AG08396 (cell line): ENCODE results near the gene CLK2.
"Not testable (repeated sequence)": the region's sequence is repeated elsewhere in the genome, so short reads cannot be mapped to it uniquely, and the experiment has no call there.

ENCODE experiments used
- DNase-seq: peaks from one replicate; pipeline ENCODE4 v3.0.0; 2012; ENCODE audit warnings: low spot score, mixed read lengths

Gene CLK2

DNA sequence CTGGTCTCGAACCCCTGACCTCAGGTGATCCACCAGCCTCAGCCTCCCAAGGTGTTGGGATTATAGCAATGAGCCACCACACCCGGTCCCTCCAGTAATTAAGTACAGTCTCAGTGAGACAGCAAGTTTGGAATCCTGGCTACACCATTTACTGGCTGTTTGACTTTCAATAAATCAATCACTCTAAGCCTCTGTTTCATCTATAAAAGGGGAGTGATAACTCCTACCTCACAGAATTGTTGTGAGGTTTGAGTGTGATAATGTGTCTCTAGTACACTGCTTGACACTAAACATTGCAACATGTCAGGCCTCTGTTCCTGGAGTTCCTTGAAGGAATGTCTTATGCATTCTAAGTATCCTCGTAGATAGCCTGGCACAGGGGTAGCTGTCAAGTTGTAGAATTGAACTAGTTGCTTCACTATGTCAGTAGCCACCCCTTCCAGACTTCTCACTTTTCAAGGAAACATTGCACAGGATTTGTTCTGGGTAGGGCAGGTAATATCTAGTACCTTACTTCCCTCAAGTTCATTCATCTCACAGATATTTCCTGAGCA, 30.4 kb downstream of the CLK2 start:
- DNase-seq = no peak

DNA sequence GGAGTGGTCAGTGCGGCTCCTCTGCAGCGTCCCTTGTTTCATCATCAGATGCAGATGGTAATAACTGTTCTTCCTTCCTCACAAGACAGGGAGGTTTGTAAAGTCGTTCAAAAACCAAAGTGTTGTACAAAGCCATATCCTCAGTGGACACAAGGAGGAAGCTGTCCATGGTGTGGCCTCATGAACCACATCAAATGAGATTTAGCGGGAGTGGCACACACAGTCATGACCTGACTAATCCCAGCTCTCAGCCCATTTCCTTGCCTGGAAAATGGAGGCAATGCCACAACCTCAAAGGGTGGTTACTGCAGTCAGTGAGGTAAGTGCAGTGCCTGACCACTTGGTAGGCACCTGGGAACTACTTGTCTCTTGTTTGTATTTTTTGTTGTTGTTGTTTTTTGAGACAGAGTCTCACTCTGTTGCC, 31.5 kb downstream of the CLK2 start:
- no peak for DNase-seq

DNA sequence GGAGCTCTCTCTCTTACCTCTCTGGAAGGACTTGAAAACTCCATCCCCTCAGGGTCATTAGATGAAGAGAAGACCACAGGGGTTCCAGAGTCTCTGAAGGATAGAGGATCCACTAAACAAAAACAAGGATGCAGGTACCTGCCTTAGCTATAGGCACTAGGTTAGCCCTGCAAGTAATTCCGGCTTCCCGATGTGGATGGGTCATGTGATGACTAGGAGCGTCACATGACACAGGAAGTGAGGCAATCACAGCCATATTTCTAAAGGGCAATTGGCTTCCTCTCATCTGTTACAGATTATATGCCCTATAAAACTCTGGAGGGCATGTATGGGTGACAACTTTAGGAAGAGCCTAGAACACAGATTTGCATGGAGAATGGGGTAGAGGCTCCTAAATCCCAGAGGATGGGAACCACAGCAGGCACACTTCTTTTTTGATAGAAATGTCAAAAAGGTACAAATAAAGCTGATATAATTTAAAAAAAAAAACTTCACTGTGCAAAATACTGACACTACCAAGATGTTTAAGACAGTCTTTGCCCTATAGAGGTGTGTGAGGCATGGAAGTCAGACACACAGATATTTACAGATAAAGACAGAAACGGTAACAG, 32.1 kb downstream of the CLK2 start:
- DNase-seq = peak; percentile 73

DNA sequence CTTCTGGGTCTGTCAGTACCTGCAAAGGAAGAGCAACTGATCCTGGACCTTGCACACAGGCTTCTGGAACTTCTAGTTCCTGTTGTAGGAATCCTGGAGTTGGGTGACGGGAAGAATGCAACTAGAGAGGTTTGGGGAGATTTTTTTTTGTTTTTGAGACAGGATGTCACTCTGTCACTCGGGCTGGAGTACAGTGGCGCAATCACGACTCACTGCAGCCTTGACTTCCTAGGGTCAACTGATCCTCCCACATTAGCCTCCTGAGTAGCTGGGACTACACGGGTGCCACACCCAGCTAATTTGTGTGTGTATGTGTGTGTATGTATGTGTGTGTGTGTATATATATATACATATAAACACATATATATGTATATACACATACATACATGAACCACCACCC, 36.9 kb downstream of the CLK2 start:
- no peak for DNase-seq

DNA sequence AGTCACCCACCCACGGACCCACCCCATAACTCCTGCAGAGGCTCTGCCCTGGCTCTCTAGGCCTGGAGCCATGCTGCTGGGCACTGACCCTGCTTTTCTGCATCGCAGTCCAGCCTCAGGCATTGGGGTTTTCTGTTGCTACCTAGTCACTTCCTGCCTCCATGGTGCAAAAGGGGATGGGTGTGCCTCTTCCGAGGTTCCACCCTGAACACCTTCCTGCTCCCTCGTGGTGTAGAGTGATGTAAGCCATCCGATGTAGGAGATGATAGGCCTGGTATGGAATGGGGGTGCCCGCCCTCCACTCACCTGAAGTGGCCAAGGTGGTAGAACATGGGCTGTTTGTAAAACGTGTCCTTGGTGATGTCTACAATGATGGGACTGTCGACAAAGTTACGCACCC, 37.9 kb downstream of the CLK2 start:
- DNase-seq = not testable (repeated sequence)

DNA sequence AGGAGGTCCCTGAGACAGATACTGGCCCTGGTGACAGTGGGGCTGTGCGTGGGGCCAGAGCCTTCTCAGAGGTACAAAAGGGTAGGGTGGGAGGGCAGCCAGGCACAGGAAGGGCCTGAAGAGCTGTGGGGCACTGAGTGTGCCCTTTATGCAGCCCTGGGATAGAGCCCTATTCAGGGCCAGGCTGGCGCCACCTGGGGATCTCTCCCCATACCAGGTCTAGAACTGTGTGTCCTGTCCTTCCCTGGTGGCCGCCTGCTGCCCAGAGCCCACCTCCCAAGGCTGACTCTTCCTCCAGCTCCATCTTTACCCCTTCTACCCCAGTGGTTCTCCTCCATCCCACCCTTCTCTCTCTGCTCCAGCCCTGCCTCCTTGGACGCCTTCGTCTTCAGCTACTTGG, 39.8 kb downstream of the CLK2 start:
- not testable (repeated sequence) for DNase-seq

DNA sequence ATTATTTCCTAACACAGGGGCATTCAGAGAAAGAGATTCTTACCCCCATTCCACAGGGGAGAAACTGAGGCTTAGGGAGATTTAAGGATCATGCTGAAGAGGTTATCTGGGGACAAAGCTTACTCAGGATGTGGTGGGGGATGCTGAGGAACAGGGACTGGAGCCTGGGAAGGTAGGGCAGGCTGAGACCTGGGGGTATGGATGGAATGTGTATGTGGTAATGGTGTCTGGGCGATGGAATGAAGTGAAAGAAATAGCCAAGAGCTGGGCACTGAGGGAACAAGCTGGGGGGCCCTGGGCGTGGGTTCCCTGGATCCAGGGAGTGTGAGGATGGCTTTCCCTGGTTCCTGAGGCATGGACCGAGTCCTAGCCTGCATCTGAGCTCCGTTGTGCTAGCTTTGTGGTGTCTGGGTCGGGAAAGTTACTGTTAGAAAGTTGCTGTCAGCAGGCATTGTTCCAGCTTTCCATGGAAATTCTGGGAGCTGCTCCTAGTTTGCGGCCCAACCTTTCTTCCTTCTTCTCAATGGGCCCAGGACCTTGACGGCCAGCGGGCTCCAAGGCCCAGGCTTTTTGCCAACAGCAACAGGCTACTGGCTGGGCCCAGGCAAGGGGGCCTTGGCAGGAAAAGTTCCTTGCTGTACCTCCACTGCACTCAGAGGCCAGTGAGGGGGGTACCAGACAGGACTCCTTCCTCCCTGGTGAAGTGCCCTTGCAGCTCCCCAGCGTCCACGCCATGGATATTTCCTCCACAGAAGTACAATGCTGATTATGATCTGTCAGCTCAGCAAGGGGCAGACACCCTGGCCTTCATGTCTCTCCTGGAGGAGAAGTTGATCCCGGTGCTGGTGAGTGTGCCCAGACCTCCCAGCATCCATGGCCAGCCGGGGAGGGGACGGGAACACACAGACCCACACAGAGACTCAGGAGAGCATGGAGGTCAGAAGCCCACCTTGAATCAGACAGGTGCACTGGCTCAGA, 41.0 kb downstream of the CLK2 start:
- DNase-seq = not testable (repeated sequence)

DNA sequence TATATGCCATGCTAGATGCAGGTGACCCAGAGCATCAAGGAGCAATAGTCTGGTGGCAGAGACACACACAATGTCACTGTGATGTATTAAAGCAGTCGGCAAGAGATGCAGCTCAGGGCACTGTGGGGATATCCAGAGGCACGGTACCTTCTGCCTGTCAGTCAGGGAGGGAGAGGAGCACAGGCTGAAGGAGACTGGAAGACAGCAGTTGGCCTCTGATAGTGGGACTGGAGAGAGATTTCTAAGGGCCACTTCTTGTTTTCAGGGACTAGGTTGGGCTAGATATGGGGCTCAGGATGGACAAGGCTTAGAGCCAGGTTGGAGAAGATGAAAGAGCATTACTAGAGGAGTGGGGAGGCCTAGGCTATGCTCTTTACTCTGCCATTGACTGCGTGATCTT, 42.0 kb downstream of the CLK2 start:
- not testable (repeated sequence) for DNase-seq

DNA sequence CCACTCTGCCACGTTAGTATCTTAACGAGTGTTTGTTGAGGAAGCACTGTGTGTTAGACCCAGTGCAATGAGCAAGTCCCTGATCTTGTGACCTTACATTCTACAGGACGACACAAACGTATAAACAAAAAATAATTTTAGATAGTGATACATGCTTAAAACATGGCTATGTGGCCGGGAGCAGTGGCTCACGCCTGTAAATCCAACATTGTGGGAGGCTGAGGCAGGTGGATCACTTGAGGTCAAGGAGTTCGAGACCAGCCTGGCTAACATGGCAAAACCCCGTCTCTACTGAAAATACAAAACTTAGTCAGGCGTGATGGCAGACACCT, 45.2 kb downstream of the CLK2 start:
- no peak for DNase-seq

DNA sequence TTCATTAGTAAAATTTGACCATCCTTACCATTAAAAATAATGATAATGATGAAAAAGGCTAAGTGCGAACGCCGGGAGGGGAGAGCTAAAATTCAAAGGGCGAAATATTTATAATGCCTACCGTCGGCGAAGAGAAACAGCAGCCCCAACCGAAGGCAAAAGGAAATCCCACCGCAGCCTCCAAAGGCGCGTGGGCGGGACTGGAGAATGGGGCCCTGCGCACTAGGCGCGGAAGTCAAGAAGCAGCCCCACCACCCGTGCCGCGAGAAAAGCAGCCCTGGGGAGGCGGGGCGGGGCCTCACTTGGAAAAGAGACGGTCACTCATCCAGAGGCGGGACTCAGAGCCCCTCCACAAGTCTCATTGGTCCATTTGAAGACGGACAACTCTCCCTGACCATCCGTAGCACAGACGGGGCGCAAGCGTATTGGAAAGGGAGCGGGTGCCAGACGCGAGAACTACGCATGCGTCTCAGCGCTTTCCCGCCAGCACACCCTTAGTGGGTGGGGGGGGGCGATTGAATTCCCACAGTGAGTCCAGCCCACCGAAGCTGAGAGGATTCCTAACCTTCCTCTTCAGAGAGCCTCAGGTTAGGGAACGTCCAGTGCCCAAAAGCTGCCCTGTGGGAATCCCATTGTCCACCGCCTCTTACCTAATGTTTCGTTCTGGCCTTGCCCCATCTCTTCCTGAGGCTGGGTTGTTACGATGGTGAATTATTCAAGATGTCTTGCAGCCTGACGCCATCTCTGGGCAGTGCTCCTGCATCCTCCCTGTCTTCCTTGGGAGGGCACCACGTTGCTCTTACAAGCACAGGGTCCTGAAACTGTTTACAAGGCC, 45.8 kb downstream of the CLK2 start:
- DNase-seq = peak; percentile 98

DNA sequence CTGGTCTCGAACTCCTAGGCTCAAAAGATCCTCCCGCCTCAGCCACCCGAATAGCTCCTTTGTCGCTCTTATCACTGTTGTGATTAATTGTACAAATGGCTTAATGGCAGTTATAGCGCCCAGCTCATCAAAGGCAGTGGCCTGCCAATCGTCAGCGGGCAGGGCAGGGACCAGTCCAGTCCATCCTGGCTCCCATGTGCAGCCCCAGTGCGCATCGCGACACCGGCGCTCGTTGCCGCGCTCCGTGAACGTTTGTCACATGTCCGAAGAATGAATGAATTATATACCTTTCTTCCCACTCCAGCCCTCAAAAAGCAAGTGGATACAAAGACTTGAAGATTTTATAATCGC, 46.4 kb downstream of the CLK2 start:
- DNase-seq = peak; percentile 56

DNA sequence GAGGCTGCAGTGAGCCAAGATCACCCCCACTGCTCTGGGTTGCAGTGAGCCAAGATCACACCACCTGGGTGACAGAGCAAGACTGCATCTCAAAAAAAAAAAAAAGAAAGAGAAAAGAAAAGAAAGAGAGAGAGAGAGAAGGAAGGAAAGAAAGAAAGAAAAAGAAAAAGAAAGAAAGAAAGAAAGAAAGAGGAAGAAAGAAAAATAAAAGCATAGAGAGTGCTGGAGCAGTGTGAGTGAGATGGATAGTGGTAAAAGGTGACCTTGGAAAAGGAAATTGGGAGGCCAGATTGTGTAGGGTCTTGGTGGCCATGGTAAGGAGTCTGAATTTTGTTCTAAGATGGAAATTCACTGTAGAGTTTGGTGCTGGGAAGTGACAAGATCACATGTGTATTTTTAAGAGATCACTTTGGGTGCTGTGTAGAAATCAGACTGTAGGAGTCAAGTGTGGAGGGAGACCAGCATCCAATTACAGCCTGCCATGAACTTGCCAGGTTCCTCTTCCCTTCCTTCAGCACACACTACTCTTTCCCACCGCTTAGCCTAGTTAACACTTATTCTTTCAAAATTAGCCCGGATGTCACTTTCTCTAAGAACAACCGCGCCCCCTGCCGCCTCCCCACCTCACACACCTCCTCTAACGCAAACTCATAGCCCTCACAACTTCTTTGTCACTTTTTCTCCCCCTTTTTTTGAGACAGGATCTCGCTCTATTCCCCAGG, 47.0 kb downstream of the CLK2 start:
- DNase-seq = peak; percentile 36

DNA sequence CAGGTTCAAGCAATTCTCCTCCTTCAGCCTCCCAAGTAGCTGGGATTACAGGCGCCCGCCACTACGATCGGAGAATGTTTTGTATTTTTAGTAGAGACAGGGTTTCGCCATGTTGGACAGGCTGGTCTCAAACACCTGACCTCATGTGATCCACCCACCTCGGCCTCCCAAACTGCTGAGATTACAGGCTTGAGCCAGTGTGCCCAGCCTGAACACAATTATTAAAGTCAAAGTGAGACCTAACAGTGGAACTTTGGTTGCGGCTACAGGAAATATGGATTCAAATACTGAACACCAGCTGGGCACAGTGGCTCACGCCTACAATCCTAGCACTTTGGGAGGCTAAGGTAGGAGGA, 47.9 kb downstream of the CLK2 start:
- not testable (repeated sequence) for DNase-seq

DNA sequence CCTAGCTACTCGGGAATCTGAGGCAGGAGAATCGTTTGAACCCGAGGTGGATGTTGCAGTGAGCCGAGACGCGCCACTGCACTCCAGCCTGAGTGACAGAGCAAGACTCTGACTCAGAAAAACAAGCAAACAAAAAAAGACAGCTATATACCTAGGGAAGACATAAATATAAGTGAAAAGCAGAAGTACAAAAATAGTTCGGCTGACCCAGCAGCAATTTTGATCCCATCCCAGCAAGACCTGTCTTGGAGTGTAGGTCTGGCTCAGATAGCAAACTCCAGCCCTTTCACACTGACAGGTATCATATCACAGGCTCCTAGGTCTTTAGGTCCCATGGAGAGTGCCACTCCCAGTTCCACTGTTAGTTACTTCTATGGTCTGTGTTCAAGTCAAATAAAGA, 50.3 kb downstream of the CLK2 start:
- no peak for DNase-seq

DNA sequence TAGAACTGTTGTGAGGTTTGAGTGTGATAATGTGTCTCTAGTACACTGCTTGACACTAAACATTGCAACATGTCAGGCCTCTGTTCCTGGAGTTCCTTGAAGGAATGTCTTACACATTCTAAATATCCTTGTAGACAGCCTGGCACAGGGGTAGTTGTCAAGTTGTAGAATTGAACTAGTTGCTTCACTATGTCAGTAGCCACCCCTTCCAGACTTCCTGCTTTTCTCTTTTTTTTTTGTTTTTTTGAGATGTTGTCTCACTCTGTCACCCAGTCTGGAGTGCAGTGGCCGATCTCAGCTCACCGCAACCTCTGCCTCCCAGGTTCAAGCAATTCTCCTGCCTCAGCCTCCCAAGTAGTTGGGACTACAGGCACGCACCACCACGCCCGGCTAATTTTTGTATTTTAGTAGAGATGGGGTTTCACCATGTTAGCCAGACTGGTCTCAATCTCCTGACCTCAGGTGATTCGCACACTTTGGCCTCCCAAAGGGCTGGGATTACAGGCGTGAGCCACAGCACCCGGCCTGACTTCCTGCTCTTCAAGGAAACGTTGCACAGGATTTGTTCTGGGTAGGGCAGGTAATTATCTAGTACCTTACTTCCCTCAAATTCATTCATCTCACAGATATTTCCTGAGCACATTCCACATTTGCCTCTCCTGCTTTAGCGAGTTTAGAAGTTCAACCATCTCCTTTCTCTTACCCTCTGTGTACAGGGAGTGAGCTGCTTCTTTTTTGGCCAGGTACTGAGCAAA, 52.9 kb downstream of the CLK2 start:
- not testable (repeated sequence) for DNase-seq

DNA sequence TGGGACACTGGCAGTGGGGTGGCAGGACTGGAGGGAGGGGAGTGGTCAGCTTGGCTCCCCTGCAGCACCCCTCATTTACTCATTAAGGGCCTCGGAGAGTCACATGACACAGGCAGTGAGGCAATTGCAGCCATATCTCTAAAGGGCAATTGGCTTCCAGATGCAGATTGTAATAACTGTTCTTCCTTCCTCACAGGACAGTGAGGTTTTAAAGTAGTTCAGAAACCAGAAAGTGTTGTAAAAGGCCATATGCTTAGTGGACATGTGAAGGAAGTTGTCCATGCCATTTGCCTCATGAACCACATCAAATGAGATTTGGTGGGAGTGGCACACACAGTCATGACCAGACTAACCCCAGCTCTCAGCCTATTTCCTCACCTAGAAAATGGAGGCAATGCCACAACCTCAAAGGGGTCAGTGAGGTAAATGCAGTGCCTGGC, 53.7 kb downstream of the CLK2 start:
- DNase-seq = peak; percentile 6

DNA sequence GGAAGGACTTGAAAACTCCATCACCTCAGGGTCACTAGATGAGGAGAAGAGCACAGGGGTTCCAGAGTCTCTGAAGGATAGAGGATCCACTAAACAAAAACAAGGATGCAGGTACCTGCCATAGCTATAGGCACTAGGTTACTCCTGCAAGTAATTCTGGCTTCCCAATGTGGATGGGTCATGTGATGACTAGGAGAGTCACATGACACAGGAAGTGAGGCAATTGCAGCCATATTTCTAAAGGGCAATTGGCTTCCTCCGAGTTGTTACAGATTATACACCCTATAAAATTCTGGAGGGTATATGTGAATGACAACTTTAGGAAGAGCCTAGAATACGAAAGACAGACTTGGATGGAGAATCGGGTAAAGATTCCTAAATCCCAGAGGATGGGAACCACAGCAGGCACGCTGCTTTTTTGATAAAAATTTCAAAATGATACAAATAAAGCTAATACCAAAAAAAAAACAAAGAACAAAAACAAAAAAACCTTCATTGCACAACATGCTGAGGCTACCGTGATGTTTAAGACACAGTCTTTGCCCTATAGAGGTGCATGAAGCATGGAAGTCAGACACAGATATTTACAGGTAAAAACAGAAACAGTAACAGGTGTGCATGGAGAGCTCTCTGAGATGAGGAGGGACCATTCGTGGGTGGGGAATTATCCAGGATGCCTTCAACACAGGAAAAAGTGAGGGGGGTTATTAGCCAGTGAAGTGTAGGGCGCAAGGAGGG, 54.3 kb downstream of the CLK2 start:
- peak; percentile 37 for DNase-seq

DNA sequence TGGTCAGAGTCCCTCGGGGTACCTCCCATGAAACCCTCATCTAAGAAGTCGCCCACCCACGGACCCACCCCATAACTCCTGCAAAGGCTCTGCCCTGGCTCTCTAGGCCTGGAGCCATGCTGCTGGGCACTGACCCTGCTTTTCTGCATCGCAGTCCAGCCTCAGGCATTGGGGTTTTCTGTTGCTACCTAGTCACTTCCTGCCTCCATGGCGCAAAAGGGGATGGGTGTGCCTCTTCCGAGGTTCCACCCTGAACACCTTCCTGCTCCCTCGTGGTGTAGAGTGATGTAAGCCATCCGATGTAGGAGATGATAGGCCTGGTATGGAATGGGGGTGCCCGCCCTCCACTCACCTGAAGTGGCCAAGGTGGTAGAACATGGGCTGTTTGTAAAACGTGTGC, 58.6 kb downstream of the CLK2 start:
- DNase-seq = not testable (repeated sequence)
